GM21619 (cell line): Measurements from ENCODE around the gene SMARCA2.

Source experiments
- ATAC-seq: cut with Tn5 transposase; IDR thresholded peaks from one replicate; pipeline ENCODE4 v1.9.1; 2021; ENCODE audit not compliant: unreplicated experiment

Gene SMARCA2

DNA sequence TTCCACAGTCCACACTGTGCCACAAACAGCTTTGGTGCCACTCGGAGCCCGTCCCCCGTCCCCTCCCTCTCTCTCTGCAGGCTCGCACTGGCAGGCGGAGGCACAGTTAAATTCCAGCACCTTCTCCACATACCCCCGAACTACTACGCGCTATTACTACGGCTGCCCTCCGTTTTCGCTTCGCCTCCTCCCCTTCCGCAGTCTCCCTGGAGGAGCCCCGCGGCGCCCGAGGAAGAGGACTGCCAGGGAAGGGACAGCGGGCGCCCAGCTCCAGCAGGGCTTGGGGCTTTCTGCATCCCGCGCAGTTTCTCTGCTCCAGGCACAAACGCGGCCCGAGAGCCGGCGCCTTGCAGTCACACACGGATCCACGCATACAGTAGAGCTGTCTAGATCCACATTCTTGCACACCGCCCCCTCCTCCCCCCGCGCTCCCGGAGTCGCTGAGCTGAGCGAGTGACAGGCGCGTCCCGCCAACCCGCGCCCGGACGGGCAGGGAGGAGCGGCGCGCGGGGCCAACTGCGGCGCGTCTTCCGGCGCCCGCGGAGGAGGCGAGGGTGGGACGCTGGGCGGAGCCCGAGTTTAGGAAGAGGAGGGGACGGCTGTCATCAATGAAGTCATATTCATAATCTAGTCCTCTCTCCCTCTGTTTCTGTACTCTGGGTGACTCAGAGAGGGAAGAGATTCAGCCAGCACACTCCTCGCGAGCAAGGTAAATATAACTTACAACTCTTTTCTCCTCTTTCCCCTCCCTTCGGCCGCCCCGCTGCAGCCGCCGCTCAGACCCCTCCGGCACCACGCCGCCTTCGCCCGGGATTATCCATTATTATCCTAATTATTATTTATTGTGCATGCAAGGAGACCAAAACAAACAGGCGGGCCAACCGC is at the start of gene SMARCA2:
TSS of gene SMARCA2 (plus strand) at position 652 of the 885 bp plus-strand sequence. CDS start 13,676 bp downstream, outside the sequence.
- ATAC-seq, result peak; percentile 69

GRCh38 chr9:1966725-1967366 is 48.3 kb upstream of the SMARCA2 start:
- ATAC-seq, result no peak

- ATAC-seq, result no peak
Observed at GRCh38 chr9:1969160-1969559, 46.0 kb upstream of the SMARCA2 start.

GRCh38 chr9:1969898-1970297 is 45.2 kb upstream of the SMARCA2 start:
- ATAC-seq, result no peak

DNA sequence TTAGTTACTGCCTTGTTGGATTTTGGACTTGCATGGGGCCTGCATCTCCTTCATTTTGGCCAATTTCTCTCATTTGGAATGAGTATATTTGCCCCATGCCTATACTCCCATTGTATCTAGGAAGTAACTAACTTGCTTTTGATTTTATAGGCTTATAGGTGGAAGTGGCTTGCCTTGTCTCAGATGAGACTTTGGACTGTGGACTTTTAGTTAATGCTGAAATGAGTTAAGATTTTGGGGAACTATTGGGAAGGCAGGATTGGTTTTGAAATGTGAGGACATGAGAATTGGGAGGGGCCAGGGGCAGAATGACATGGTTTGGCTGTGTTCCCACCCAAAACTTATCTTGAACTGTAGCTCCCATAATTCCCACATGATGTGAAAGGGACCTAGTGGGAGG is 42.5 kb upstream of the SMARCA2 start:
- no peak for ATAC-seq

GRCh38 chr9:1977026-1977425 is 38.1 kb upstream of the SMARCA2 start:
- ATAC-seq, result no peak

DNA sequence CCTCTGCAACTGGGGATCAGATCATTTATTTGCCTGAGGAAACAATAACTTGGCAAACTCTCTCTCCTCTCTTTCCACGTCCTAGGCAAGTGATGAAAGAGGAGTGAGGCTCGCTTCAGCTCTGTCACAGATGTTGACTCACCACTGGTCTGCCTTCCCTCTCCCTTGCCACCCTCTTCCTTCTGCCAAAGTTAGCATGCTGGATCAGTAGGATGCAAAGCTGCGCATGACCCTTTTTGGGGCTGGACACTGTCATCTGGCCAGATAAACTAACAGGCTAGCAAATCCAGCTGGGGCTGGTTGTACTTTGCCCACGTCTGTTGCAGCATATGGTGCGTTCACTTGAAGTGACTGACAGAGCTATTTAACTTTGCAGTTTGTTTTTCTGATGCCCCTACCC is 36.2 kb upstream of the SMARCA2 start:
- no peak for ATAC-seq

DNA sequence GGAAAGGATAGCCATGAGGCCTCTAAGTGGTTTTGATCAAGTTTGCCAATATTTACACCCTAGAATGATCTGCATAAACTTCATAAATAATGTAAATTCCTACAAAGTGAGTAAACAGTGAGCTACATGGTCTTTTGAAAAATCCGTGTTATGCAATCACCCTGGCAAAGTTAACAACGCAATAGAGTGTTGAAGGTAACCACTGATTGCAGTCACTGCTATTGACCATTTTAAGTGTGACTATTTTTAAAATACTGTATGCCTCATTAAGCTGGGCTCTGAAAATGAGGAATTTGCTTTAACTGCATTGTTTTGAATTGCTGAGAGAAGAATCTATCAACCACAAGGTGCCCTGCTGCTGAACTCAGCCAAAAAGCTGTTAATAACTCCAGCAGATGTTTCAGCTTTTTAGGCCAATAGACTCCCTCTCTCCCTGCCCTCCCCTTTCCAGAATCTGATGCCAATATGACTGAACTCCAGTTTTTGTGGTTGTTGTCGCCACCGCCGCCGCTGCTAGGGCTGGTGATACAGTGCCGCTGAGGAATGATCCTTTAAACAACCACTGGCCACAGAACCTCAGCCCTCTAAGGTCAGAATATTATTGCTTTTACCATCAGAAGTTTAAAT is 35.3 kb upstream of the SMARCA2 start:
- ATAC-seq, result no peak

DNA sequence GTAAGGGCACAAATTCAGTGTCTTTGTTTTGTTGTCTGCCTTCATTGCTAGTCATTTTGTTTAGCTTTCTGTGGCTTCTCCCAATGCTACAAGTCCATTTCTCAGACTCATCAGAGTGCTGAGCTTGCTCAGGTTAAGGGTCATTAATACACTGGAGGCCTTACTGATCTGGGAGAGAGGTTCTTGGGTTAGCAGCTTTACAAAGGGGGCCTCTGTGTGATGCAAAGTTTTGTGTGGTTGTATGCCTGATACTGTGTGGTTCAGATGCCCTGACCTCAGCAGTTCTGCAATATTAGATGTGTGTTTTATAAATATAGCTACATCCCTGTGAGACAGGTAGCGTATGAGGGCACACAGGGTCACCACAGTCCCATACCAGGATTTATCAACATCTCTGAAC is 34.8 kb upstream of the SMARCA2 start:
- no peak for ATAC-seq

DNA sequence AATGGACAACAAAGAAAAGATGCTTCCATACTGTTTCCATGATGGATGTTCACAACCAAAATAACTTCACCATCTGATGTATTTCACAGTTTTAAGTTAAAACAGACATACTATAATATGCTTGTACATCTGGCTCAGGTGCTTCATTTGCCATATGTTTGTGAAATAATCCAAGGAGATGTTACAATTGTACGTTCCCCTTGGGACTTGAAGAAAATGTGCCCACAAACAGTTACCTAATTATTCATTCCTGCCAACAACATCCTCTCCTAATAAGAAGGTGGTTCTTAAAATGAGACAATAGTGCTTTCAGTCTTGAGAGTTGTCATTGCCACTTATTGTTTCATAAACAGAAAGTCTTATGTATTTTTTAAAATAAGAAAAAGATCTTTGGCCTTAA is 33.1 kb upstream of the SMARCA2 start:
- no peak for ATAC-seq

DNA sequence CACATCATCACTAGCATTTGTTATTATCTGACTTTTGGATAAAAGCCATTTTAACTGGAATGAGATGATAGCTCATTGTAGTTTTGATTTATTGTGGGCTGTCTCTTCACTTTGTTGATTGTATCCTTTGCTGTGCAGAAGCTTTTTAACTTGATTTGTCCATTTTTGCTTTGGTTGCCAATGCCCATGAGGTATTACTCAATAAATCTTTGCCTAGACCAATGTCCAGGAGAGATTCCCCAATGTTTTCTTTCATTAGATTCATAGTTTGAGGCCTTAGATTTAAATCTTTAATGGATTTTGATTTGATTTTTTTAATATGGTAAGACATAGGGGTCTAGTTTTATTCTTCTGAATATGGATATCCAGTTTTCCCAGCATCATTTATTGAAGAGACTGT is 28.8 kb upstream of the SMARCA2 start:
- no peak for ATAC-seq

- ATAC-seq, result no peak
Observed at GRCh38 chr9:1989500-1989899, 25.6 kb upstream of the SMARCA2 start.

GRCh38 chr9:1994180-1994579 is 21.0 kb upstream of the SMARCA2 start:
- ATAC-seq, result no peak

DNA sequence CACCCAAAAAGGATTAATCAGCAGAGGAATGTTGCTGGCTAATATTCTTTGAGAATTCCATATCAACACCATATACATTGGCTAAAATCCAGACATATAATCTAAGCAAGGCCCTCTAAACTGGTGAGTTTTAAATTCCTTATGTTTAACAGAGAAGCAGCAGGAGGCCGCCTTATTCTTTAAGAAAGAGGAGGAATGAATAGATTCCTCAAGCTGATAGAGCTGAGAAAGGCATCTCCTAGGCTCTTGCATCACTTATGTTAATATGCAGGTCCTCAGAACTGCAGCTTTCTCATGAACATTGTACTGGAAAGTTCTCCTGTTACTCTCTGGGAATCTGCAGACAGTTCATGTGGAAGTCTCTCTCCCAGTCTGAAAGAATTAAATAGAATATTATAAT is 20.1 kb upstream of the SMARCA2 start:
- ATAC-seq, result no peak

- ATAC-seq, result no peak
Observed at GRCh38 chr9:1996156-1996555, 19.0 kb upstream of the SMARCA2 start.

- ATAC-seq, result no peak
Observed at GRCh38 chr9:1997646-1998045, 17.5 kb upstream of the SMARCA2 start.

- ATAC-seq, result no peak
Observed at GRCh38 chr9:1998111-1998510, 17.0 kb upstream of the SMARCA2 start.

DNA sequence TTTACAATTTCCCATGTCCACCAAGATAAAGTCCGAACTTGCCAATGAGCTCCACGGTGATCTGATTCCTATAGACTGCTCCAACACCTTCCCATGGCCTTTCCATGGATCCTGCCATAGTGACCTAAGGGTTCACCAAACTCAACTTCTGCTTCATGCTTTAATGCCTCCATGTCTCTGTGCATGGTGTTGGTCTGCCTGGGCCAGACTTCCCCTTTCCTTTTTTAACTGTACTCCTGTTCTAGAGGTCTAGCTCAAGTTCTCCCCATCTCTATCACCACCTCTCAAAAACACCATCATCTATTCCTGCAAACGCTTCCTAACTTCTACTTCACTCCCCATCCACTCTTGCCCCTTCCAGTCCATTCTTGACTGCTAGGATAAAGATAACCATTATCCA is 14.8 kb upstream of the SMARCA2 start:
- no peak for ATAC-seq

DNA sequence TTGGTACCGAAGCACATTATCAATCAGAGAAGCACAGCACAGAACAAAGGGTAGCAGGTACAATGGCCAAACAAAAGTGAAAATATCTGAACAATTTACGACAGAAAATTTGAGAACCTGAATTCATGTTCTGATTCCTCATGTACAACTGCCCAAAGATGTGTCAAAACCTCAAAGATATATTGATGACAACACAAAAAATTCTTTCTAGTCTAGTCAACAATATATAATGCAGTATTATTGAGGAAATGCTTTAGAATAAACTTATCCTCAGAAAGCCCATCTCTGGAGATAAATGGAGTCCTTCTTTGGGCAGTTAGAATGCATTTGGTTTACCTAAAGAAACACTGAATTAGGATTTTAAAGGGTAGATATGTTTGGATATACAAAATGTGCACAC is 6.8 kb upstream of the SMARCA2 start:
- no peak for ATAC-seq

DNA sequence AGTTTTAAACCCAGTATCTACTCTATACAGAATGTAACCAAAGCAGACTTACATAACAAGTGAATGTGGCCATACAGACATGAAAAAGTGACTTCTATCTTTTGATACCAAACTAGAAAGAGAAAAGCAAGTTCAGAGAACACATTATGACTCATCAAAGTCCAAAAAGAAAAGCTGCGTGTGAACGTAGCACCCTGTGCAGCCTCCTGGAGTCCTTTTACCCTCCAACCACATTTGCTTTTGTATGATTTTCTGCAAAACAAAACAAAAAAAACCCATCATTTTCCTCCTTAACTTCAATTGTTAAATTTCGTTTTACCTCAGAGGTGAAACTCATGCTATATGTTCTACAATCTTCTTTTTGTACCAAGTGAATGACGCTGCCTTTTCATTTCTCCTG is 2.8 kb upstream of the SMARCA2 start:
- ATAC-seq, result peak; percentile 12

DNA sequence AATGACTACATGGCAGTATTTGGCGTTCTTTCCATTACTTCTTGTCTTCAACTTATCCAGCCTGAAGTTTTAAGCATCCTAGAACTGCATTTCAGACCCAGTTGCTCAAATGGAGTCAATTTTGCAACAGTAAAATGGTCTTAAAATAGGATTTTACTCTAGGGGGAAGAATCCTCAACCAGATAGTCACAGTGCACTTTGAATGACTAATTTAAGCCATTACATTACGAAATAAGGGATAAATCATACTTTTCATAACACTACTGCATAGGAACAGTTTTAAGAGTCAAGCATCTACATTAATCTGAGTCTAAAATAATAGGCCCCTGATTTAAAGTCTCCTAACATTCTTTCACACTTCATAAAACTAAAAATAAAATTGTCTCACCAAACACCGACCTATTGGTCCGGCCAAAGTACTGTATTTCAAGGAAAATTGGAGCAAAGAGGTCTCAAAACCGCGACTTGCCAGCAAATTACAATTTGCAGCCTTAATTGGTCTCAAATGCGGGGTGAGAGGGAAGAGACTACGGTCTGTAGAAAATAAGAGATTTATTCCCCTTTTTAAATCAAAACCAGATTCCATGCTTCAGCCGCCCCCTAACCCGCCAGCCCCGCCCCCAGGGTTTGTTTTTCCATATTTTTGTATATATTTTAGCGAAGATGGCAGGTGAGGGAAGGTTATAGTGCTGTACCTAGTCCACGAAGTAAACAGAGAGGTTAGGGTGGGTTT is 1.2 kb upstream of the SMARCA2 start:
- ATAC-seq, result no peak
